Naive thymus-derived CD4-positive, alpha-beta T cell (primary cell): ENCODE data around the gene LEKR1. TPM values are rescaled to one million over a fixed set of nuclear protein-coding genes. Genes with fewer than 3 reads are reported as not detected.

Experiments
- ATAC-seq: fragments of 150-1000 bp; cut with Tn5 transposase; 2 replicates; pipeline ENCODE4 v1.10.0; 2021; ENCODE audit warnings: mild to moderate bottlenecking, moderate library complexity
- CTCF ChIA-PET: fragments of 350-600 bp; sonication (Branson Sonifier 250); formaldehyde crosslinking; loops from one replicate; lab custom pipeline; 2021; ENCODE audit warnings: antibody characterized with exemption; lab: Charles Lee
- POLR2A ChIA-PET: fragments of 350-600 bp; sonication (Branson Sonifier 250); formaldehyde crosslinking; loops from one replicate; lab custom pipeline; 2021; ENCODE audit warnings: antibody characterized with exemption, inconsistent platforms; lab: Charles Lee
- DNase-seq, 9 donors: peaks; one replicate each; pipeline versions ENCODE4 v3.0.0 to v3.0.0-alpha.2; 2020 to 2022; ENCODE audit warnings: mixed read lengths in 1 of 9
- H3K27ac ChIP-seq: one replicate; pipeline ENCODE4 v1.7.0; 2013; ENCODE audit warnings: mild to moderate bottlenecking, low read depth, low read length, moderate library complexity
- H3K27me3 ChIP-seq, 2 donors: one replicate each; pipeline ENCODE4 v1.7.0; 2013; ENCODE audit warnings: low read length in 2 of 2, mild to moderate bottlenecking in 2 of 2, moderate library complexity in 2 of 2; ENCODE audit not compliant: control insufficient read depth in 2 of 2, insufficient read depth in 2 of 2
- H3K36me3 ChIP-seq, 3 experiments: 1 replicate in 2 of 3; 2 replicates in 1 of 3; pipeline ENCODE4 v1.7.0; 2013; ENCODE audit warnings: low read length in 3 of 3, mild to moderate bottlenecking in 3 of 3, moderate library complexity in 1 of 3; ENCODE audit not compliant: insufficient read depth in 3 of 3, control insufficient read depth in 2 of 3
- H3K4me1 ChIP-seq, 2 donors: one replicate each; pipeline ENCODE4 v1.7.0; 2013; ENCODE audit warnings: low read length in 2 of 2, mild to moderate bottlenecking in 2 of 2, moderate library complexity in 1 of 2; ENCODE audit not compliant: control insufficient read depth in 2 of 2, insufficient read depth in 2 of 2
- H3K4me3 ChIP-seq: 2 replicates; pipeline ENCODE4 v1.7.0; 2013; ENCODE audit warnings: mild to moderate bottlenecking, low read length
- H3K9me3 ChIP-seq, 3 experiments: 1 replicate in 2 of 3; 2 replicates in 1 of 3; pipeline ENCODE4 v1.7.0; 2013; ENCODE audit warnings: low read length in 3 of 3; ENCODE audit not compliant: control insufficient read depth in 2 of 3
- H3K27ac Mint-ChIP-seq, 9 donors: one replicate each; pipeline ENCODE4 v1.8.0; 2020 to 2022; ENCODE audit warnings: mixed read lengths in 9 of 9, mild to moderate bottlenecking in 8 of 9, moderate library complexity in 5 of 9, inconsistent platforms in 2 of 9
- H3K27me3 Mint-ChIP-seq, 5 donors: one replicate each; pipeline ENCODE4 v1.8.0; 2021 to 2022; ENCODE audit warnings: mixed read lengths in 5 of 5, mild to moderate bottlenecking in 1 of 5
- H3K36me3 Mint-ChIP-seq, 5 donors: one replicate each; pipeline ENCODE4 v1.8.0; 2020 to 2022; ENCODE audit warnings: mixed read lengths in 5 of 5, mild to moderate bottlenecking in 3 of 5, inconsistent platforms in 1 of 5
- H3K4me1 Mint-ChIP-seq, 7 donors: one replicate each; pipeline ENCODE4 v1.8.0; 2020 to 2022; ENCODE audit warnings: mixed read lengths in 7 of 7, mild to moderate bottlenecking in 3 of 7, inconsistent platforms in 1 of 7
- H3K4me3 Mint-ChIP-seq, 10 donors: one replicate each; pipeline ENCODE4 v1.8.0; 2020 to 2022; ENCODE audit warnings: mild to moderate bottlenecking in 10 of 10, mixed read lengths in 10 of 10, moderate library complexity in 6 of 10, inconsistent platforms in 2 of 10
- H3K9me3 Mint-ChIP-seq, 11 donors: one replicate each; pipeline ENCODE4 v1.8.0; 2020 to 2022; ENCODE audit warnings: mixed read lengths in 11 of 11, mild to moderate bottlenecking in 4 of 11, inconsistent platforms in 1 of 11, moderate library complexity in 1 of 11
- intact Hi-C, 2 donors: fragments of 100-400 bp; cut with micrococcal nuclease; formaldehyde crosslinking; loops; one replicate each; pipeline ENCODE4 v1.15.1; 2023
- polyA plus RNA-seq, 2 donors: library from polyadenylated mRNA; unstranded; fragments of 300-500 nt; fragmentation: Illumina TruSeq; gene quantifications; one replicate each; pipeline ENCODE4 v1.2.3, GENCODE V29; 2021
- total RNA-seq, 6 experiments: library from RNA in 5 of 6; stranded (reverse) in 5 of 6; gene quantifications; 1 replicate in 5 of 6; 2 replicates in 1 of 6; pipeline ENCODE4 v1.2.3 and lab custom pipeline; 2021 to 2026

LEKR1 gene
- total and polyA plus RNA-seq, 7 experiments from 2014 or later = 0.19 to 5.1 (median 0.81) TPM

DNA sequence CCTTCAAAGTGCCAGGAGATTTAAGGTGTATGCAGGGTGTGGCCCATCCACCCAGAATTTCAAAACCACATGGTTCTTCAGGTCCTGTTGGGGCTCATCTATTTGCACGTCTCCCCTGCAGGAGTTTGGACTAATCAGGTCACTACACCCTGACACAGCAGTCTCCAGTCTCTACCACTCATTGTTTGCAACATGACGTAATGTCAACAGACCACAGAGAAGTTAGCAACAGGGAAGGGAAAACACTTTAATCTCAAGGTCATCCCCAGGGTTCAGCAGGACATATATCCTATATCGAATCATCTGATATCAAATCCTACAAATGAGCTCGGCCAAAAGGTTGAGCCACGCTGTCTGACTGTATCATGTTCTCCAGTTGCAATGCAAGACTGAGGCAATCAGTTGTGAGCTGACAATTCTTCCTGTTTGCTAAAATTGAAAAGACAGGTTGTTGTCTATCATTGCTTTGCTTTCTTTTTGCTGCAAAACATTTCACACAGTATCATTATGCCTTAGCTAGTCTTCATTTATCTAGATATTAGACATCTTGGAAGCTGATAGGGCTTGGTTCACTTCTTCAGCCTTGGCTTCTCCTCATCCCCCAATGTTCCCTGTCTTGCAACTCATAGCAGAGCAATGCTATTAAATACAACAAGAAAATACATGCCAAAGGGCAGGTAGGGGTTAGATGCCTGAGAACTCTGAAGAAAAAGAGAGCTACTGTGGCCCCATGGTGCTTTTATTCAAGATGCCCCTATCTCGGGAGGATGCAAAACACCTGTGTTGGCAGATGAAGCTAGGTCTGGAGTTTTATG lies 13.4 kb upstream of the LEKR1 start:
- Mint-ChIP-seq H3K36me3 (peaks cover 3 to 38% (median 33%) of the 10 kb centered on the region in 5 donors), H3K4me1 (peaks cover 6 to 56% (median 24%) of the 10 kb centered on the region in 7 donors), H3K27me3 (no peaks in the 10 kb centered on the region), H3K27ac (peak overlapping the region in 2 of 9 donors; percentile 45 to 80), H3K4me3 (peak overlapping the region in 1 of 10 donors; percentile 71), H3K9me3 (peaks cover 0 to 61% (median 6%) of the 10 kb centered on the region in 11 donors)
- Histone ChIP-seq H3K9me3 (peaks cover 0 to 17% (median 0%) of the 10 kb centered on the region in 3 experiments), H3K27me3 (no peaks in the 10 kb centered on the region), H3K27ac (no peak overlapping the region), H3K4me1 (peaks cover 2 to 5% of the 10 kb centered on the region in 2 donors), H3K4me3 (no peak overlapping the region), H3K36me3 (no peaks in the 10 kb centered on the region)
- ChIA-PET POLR2A (interaction anchor here (1.1 kb wide), 1 partner anchor 255 kb away, joined by 3 read pairs; no protein-coding TSS in a partner anchor), CTCF (interaction anchor here (0.8 kb wide), 1 partner anchor 20 kb away, joined by 3 read pairs; no protein-coding TSS in a partner anchor)
- DNase-seq (no peak), ATAC-seq (no peak)
- intact Hi-C loops = loop anchor here in 1 of 2 donors (5.0 to 10.0 kb wide), 2 partner anchors 105 to 958 kb away; partner anchors contain the start of gene SLC33A1

DNA sequence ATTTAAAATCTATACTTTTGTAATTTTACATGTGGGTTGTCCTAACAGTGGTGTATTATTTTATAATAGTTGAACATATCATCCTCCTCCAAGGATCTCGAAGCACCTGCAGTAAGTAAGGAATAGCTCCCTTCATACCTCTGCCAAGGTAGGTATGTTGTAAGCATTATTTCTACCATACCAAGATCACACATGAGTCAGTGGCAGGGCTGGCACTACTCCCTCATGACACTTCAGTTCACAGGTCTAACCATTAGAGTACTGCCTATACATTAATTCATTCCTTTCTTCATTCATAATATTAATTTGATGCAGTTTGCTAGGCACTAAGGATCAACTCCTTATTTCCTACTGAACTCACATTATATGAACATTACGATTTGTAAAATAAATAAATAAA lies 11.9 kb upstream of the LEKR1 start:
- Histone ChIP-seq H3K27me3 (no peaks in the 10 kb centered on the region), H3K36me3 (no peaks in the 10 kb centered on the region), H3K4me1 (peaks cover 8 to 10% of the 10 kb centered on the region in 2 donors), H3K27ac (no peak overlapping the region), H3K4me3 (no peak overlapping the region), H3K9me3 (peaks cover 0 to 16% (median 0%) of the 10 kb centered on the region in 3 experiments)
- H3K27ac Mint-ChIP-seq = peak overlapping the region in 2 of 9 donors; percentile 23 to 36
- CTCF ChIA-PET = no interaction called here
- POLR2A ChIA-PET = no interaction called here
- DNase-seq = no peak
- H3K27me3 Mint-ChIP-seq = no peaks in the 10 kb centered on the region
- H3K4me3 Mint-ChIP-seq = peak overlapping the region in 1 of 10 donors; percentile 28
- peaks cover 3 to 34% (median 28%) of the 10 kb centered on the region in 5 donors for H3K36me3 Mint-ChIP-seq
- peaks cover 6 to 70% (median 33%) of the 10 kb centered on the region in 7 donors for H3K4me1 Mint-ChIP-seq
- peaks cover 0 to 47% (median 3%) of the 10 kb centered on the region in 11 donors for H3K9me3 Mint-ChIP-seq
- intact Hi-C loops = loop anchor here in 1 of 2 donors (5.0 to 10.0 kb wide), 2 partner anchors 107 to 959 kb away; partner anchors contain the start of gene SLC33A1
- ATAC-seq = no peak

DNA sequence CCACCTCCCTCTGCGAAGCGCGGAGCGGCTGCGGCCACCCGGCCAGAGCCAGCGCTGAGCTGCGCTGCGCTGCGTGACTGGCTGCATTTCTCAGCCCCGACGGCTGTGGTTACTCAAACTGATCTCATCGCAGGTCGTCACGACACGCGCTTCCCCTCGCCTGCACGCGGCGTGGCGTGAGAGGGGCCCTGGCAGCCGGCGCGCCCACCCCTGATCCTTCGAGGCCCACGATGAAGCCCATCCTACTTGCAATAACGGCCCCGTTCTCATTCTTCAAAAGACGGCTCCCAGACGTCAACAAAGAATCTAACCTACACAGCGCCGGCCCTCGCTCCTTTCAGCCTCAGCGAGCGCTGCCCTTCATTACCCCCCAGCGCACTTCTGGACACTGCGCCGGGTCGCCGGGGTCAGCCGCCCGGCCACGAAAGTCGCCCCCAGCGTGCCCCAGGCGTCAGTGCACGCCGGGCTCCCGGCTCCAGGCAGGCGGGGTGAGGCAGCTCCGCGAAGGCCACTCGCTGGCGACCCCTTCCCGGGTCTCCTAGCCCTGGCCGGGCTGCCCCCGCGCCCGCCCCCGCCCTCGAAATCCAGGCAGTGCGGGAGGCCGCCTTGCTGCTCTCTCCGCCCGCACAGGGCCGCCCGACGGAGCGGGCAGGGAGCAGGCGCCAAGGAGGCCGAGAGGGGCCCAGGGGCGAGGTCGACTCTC lies 9.9 kb upstream of the LEKR1 start:
- CTCF ChIA-PET = no interaction called here

DNA sequence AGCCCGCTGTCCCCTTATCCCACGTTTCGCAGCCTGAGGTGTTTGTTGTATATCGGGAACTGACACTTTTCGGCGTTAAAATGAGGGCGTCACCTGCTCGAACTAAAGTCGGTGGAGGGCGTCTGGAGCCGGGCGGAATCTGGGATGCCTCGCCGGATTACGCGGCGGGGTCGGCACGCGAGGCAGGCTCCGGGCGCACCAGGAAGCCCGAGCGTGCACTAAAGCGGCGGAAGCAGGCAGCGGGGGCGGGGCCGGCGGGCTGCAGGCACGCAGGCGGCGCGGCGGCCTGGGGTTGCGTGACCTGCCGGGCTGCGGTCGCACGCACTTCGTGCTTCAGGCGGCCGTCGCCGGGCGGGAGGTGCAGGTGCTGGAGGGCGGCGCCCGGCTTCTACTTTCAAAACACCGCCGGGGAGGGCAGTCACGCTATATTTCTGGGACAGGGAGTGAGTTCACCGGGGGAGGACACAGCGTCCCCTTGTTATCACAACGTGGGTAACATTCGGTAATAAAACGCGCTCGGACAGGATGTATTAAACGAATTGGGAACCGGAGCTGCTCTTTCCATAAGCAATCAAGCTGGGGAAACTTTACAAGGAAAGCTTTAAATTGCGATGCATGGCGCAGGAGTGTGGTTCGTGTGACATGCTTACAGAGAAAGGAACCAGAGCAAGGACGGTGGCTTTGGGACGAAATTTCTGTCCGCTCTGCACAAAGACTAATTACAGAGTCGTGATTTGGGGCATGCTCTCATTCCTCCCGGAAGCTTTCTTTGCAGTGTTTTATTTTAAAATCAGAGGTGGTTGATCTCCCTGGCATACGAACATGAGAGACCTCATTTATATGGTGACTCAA lies 9.1 kb upstream of the LEKR1 start:
- peaks cover 6 to 72% (median 29%) of the 10 kb centered on the region in 7 donors for H3K4me1 Mint-ChIP-seq
- peak; percentile 89 for ATAC-seq
- no peaks in the 10 kb centered on the region for H3K9me3 ChIP-seq
- intact Hi-C loops = loop anchor here (1.0 to 10.0 kb wide), 19 partner anchors 9 to 965 kb away; partner anchors contain the start of genes CCNL1 (in 2 of the 2), LEKR1 (in 2 of the 2), SLC33A1 (in 2 of the 2) and SSR3 (in 2 of the 2)
- peak overlapping the region; percentile 64 for H3K4me3 ChIP-seq
- peak overlapping the region; percentile 87 to 97 (median 95) for H3K4me3 Mint-ChIP-seq
- H3K27me3 ChIP-seq = no peaks in the 10 kb centered on the region
- H3K36me3 Mint-ChIP-seq = peaks cover 0 to 23% (median 10%) of the 10 kb centered on the region in 5 donors
- H3K36me3 ChIP-seq = no peaks in the 10 kb centered on the region
- ChIA-PET CTCF (no interaction called here), POLR2A (interaction anchor here (0.8 to 2.5 kb wide), 14 partner anchors 10 to 947 kb away, joined by 3 to 17 read pairs (median 4); partner anchors contain the start of genes CCNL1, LEKR1, SSR3 and TIPARP)
- no peaks in the 10 kb centered on the region for H3K27me3 Mint-ChIP-seq
- peaks cover 8 to 10% of the 10 kb centered on the region in 2 donors for H3K4me1 ChIP-seq
- H3K27ac Mint-ChIP-seq = peak overlapping the region; percentile 90 to 99 (median 96)
- peak overlapping the region; percentile 67 for H3K27ac ChIP-seq
- peaks cover 0 to 25% (median 0%) of the 10 kb centered on the region in 11 donors for H3K9me3 Mint-ChIP-seq
- peak; percentile 68 to 90 (median 81) for DNase-seq

More for the DNA sequence above, 9.9 kb upstream of the LEKR1 start:
- peaks cover 8 to 10% of the 10 kb centered on the region in 2 donors for H3K4me1 ChIP-seq
- H3K4me3 Mint-ChIP-seq = peak overlapping the region; percentile 86 to 97 (median 95)
- intact Hi-C loops = loop anchor here (1.0 to 10.0 kb wide), 13 partner anchors 21 to 964 kb away; partner anchors contain the start of genes SLC33A1 (in 2 of the 2) and SSR3 (in 1 of the 2)
- H3K4me1 Mint-ChIP-seq = peaks cover 6 to 72% (median 29%) of the 10 kb centered on the region in 7 donors
- peak overlapping the region; percentile 90 to 99 (median 95) for H3K27ac Mint-ChIP-seq
- ATAC-seq = peak; percentile 48
- H3K9me3 Mint-ChIP-seq = peaks cover 0 to 30% (median 0%) of the 10 kb centered on the region in 11 donors
- H3K36me3 Mint-ChIP-seq = peaks cover 0 to 24% (median 18%) of the 10 kb centered on the region in 5 donors
- H3K27me3 ChIP-seq = no peaks in the 10 kb centered on the region
- peak overlapping the region; percentile 64 for H3K4me3 ChIP-seq
- peaks cover 0 to 2% (median 0%) of the 10 kb centered on the region in 3 experiments for H3K9me3 ChIP-seq
- no peaks in the 10 kb centered on the region for H3K36me3 ChIP-seq
- DNase-seq = peak; percentile 11 to 45 (median 28)
- POLR2A ChIA-PET = interaction anchor here (0.7 to 2.5 kb wide), 6 partner anchors 9 to 359 kb away, joined by 3 to 14 read pairs (median 4); partner anchors contain the start of genes CCNL1 and LEKR1
- H3K27ac ChIP-seq = peak overlapping the region; percentile 47
- H3K27me3 Mint-ChIP-seq = no peaks in the 10 kb centered on the region

DNA sequence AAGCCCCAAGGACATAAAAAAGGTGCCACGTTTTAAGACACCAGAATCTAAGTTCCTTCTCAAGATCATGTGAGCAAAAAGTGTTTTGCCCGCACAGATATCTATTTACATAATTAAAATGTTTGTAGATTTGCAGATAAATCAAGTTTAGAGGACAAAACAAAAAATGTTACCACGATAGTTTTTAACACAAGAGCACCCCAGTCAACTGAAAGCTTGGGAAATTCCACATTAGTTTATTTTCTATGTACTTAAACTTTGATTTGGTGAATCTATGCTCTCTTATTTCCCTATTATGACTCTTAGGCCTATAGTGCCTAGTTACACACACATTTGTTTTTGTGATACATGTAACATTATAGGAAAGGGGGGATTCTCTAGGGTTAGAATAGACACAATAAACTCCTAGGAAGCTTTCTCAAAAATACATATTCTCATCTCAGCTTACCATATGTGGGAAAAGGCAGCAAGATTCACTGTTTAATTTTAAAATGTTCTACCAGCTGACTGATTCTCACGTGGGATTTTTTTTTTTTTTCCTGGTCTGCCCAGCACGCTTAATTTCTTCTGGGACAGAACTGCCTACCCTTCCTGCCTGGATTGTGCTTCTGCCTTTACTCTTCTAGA lies 8.4 kb upstream of the LEKR1 start:
- Histone ChIP-seq H3K4me1 (peaks cover 8 to 10% of the 10 kb centered on the region in 2 donors), H3K27ac (peak overlapping the region; percentile 67), H3K36me3 (no peaks in the 10 kb centered on the region), H3K9me3 (no peaks in the 10 kb centered on the region), H3K27me3 (no peaks in the 10 kb centered on the region), H3K4me3 (peak overlapping the region; percentile 64)
- H3K4me1 Mint-ChIP-seq = peaks cover 6 to 68% (median 29%) of the 10 kb centered on the region in 7 donors
- ATAC-seq (no peak), DNase-seq (no peak)
- peaks cover 0 to 19% (median 4%) of the 10 kb centered on the region in 5 donors for H3K36me3 Mint-ChIP-seq
- no peaks in the 10 kb centered on the region for H3K27me3 Mint-ChIP-seq
- POLR2A ChIA-PET = interaction anchor here (0.7 to 2.5 kb wide), 14 partner anchors 9 to 948 kb away, joined by 3 to 17 read pairs (median 4); partner anchors contain the start of genes CCNL1, LEKR1, SSR3 and TIPARP
- intact Hi-C loops = loop anchor here (1.0 to 10.0 kb wide), 19 partner anchors 9 to 965 kb away; partner anchors contain the start of genes CCNL1 (in 2 of the 2), LEKR1 (in 2 of the 2), SLC33A1 (in 2 of the 2) and TIPARP (in 2 of the 2)
- peak overlapping the region; percentile 90 to 99 (median 96) for H3K27ac Mint-ChIP-seq
- peak overlapping the region; percentile 87 to 97 (median 95) for H3K4me3 Mint-ChIP-seq
- CTCF ChIA-PET = no interaction called here
- H3K9me3 Mint-ChIP-seq = peaks cover 0 to 20% (median 0%) of the 10 kb centered on the region in 11 donors
